ENCODE data around the gene F11. TPM values are rescaled to one million over a fixed set of nuclear protein-coding genes. Genes with fewer than 3 reads are reported as not detected.

Gene F11
- total and polyA plus RNA-seq, 2 donors (not counting 3 experiments of a cell fraction or from before 2014, with no cell fraction given), result not detected

DNA sequence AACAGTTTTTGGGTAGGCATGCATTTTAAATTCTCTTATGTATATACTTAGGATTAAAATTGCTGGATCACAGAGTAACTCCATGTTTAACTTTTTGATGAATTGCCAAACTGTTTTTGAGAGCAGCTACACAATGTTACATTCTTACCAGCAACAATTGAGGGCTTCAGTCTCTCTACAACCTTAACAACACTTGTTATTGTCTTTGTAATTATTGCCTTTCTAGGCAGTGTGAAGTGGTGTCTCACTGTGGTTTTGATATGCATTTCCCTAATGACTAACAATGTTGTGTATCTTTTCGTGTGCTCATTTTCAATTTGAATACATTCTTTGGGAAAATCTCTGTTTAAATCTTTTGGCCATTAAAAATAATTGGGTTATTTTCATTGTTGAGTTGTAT lies 17.3 kb upstream of the F11 start:
- H3K27ac ChIP-seq (ENCODE audit: insufficient read depth, low read depth, low read length), result no peak overlapping the region
- CTCF ChIA-PET, result no interaction called here
- H3K9ac ChIP-seq (replicated peaks; ENCODE audit: extremely low read depth, insufficient read depth, low read length), result no peak overlapping the region
- no peaks in the 10 kb centered on the region for H3K9me3 ChIP-seq (replicated peaks; ENCODE audit: control insufficient read depth, insufficient read depth, low read length)
- no peaks in the 10 kb centered on the region for H4K20me1 ChIP-seq (replicated peaks; ENCODE audit: control insufficient read depth, extremely low read depth, insufficient read depth, low read length)
- intact Hi-C loops (cut with micrococcal nuclease), result no loop called here
- no peaks in the 10 kb centered on the region for H3K9me1 ChIP-seq (replicated peaks; ENCODE audit: control insufficient read depth, extremely low read depth, insufficient read depth, low read length)
- POLR2A ChIA-PET, result no interaction called here
- no peaks in the 10 kb centered on the region for H3K36me3 ChIP-seq (ENCODE audit: control insufficient read depth in 2 of 2, extremely low read depth in 1 of 2, insufficient read depth in 2 of 2, low read length in 2 of 2)
- H3K4me3 ChIP-seq (replicated peaks in 1 of 3; ENCODE audit: insufficient read depth in 1 of 3, low read depth in 1 of 3, low read length in 3 of 3), result no peak overlapping the region
- no peak for TF ChIP-seq MYC (IDR thresholded peaks at IDR 0.05; ENCODE audit: low read depth, low read length)
- no peak overlapping the region for H3K4me2 ChIP-seq (ENCODE audit: insufficient read depth, low read length)
- FAIRE-seq (no peak), DNase-seq (ENCODE audit: low read depth, low spot score) (no peak)
- no peak overlapping the region for H2AFZ ChIP-seq (ENCODE audit: low read depth, low read length)
- no TSS peak for BruUV-seq (replicated peaks)
- no peaks in the 10 kb centered on the region for H3K27me3 ChIP-seq (ENCODE audit: control insufficient read depth in 2 of 2, insufficient read depth in 2 of 2, low read length in 2 of 2)
- H3K79me2 ChIP-seq (ENCODE audit: control insufficient read depth, insufficient read depth, low read length), result no peaks in the 10 kb centered on the region
- dilution Hi-C loops (cut with MboI; ENCODE audit: extremely low pct_ligation_motif_present, low sequenced_read_pairs), result no loop called here
- no peaks in the 10 kb centered on the region for H3K4me1 ChIP-seq (ENCODE audit: control insufficient read depth, extremely low read depth, insufficient read depth, low read length)

- H3K36me3 ChIP-seq (ENCODE audit: control insufficient read depth in 2 of 2, extremely low read depth in 1 of 2, insufficient read depth in 2 of 2, low read length in 2 of 2), result no peaks in the 10 kb centered on the region
- no peak for TF ChIP-seq MYC (IDR thresholded peaks at IDR 0.05; ENCODE audit: low read depth, low read length)
- no peak for TF ChIP-seq EZH2 (IDR thresholded peaks at IDR 0.05; ENCODE audit: borderline replicate concordance, low read depth, low read length, severe bottlenecking)
- no peak for TF ChIP-seq FOS (IDR thresholded peaks at IDR 0.05; ENCODE audit: borderline replicate concordance, insufficient read depth, low read length)
- TF ChIP-seq, protein P1, sequence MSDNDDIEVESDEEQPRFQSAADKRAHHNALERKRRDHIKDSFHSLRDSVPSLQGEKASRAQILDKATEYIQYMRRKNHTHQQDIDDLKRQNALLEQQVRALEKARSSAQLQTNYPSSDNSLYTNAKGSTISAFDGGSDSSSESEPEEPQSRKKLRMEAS (IDR thresholded peaks at IDR 0.05; ENCODE audit: insufficient read depth, insufficient read length), result no peak
- TF ChIP-seq, protein P2, sequence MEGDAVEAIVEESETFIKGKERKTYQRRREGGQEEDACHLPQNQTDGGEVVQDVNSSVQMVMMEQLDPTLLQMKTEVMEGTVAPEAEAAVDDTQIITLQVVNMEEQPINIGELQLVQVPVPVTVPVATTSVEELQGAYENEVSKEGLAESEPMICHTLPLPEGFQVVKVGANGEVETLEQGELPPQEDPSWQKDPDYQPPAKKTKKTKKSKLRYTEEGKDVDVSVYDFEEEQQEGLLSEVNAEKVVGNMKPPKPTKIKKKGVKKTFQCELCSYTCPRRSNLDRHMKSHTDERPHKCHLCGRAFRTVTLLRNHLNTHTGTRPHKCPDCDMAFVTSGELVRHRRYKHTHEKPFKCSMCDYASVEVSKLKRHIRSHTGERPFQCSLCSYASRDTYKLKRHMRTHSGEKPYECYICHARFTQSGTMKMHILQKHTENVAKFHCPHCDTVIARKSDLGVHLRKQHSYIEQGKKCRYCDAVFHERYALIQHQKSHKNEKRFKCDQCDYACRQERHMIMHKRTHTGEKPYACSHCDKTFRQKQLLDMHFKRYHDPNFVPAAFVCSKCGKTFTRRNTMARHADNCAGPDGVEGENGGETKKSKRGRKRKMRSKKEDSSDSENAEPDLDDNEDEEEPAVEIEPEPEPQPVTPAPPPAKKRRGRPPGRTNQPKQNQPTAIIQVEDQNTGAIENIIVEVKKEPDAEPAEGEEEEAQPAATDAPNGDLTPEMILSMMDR (IDR thresholded peaks at IDR 0.05; ENCODE audit: extremely low read depth in 1 of 2, insufficient read depth in 1 of 2, low read depth in 1 of 2, low read length in 2 of 2), result no peak
- no peak for TF ChIP-seq POLR2AphosphoS5 (IDR thresholded peaks at IDR 0.05; ENCODE audit: insufficient read depth, low read depth, low read length)
- TF ChIP-seq JUN (IDR thresholded peaks at IDR 0.05; ENCODE audit: borderline replicate concordance, insufficient read depth, insufficient read length, low read depth), result no peak
- TF ChIP-seq POLR2A (IDR thresholded peaks at IDR 0.05; ENCODE audit: low read depth, low read length), result no peak
- no peak for TF ChIP-seq GATA2 (IDR thresholded peaks at IDR 0.05; ENCODE audit: insufficient read depth, insufficient read length, low read depth, low read length)
- H3K9me1 ChIP-seq (replicated peaks; ENCODE audit: control insufficient read depth, extremely low read depth, insufficient read depth, low read length), result no peaks in the 10 kb centered on the region
- no peaks in the 10 kb centered on the region for H3K4me1 ChIP-seq (ENCODE audit: control insufficient read depth, extremely low read depth, insufficient read depth, low read length)
- no peaks in the 10 kb centered on the region for H3K27me3 ChIP-seq (ENCODE audit: control insufficient read depth in 2 of 2, insufficient read depth in 2 of 2, low read length in 2 of 2)
- FAIRE-seq (no peak), DNase-seq (ENCODE audit: low read depth, low spot score) (no peak)
- no peak overlapping the region for H3K4me3 ChIP-seq (replicated peaks in 1 of 3; ENCODE audit: insufficient read depth in 1 of 3, low read depth in 1 of 3, low read length in 3 of 3)
- no peak overlapping the region for H3K27ac ChIP-seq (ENCODE audit: insufficient read depth, low read depth, low read length)
- H3K4me2 ChIP-seq (ENCODE audit: insufficient read depth, low read length), result no peak overlapping the region
- no peaks in the 10 kb centered on the region for H4K20me1 ChIP-seq (replicated peaks; ENCODE audit: control insufficient read depth, extremely low read depth, insufficient read depth, low read length)
- H3K9me3 ChIP-seq (replicated peaks; ENCODE audit: control insufficient read depth, insufficient read depth, low read length), result no peaks in the 10 kb centered on the region
- ChIA-PET POLR2A (no interaction called here), CTCF (no interaction called here)
- no TSS peak for BruUV-seq (replicated peaks)
- dilution Hi-C loops (cut with MboI; ENCODE audit: extremely low pct_ligation_motif_present, low sequenced_read_pairs), result no loop called here
- no peaks in the 10 kb centered on the region for H3K79me2 ChIP-seq (ENCODE audit: control insufficient read depth, insufficient read depth, low read length)
- no peak overlapping the region for H2AFZ ChIP-seq (ENCODE audit: low read depth, low read length)
- intact Hi-C loops (cut with micrococcal nuclease), result no loop called here
- H3K9ac ChIP-seq (replicated peaks; ENCODE audit: extremely low read depth, insufficient read depth, low read length), result no peak overlapping the region
These were observed 15.9 kb upstream of the F11 start for GRCh38 chr4:186249785-186250754.
